Neural cell (in vitro differentiated cells): ENCODE results near the gene CD6. TPM values are rescaled to one million over a fixed set of nuclear protein-coding genes. Genes with fewer than 3 reads are reported as not detected.

ENCODE experiments used
- H2AFZ ChIP-seq: fragments of 200-600, 300-800 bp; sonication (generic), shearing (Covaris generic); 2 replicates; pipeline ENCODE4 v1.6.0; 2014; ENCODE audit warnings: low read depth, mild to moderate bottlenecking, antibody characterized with exemption, low read length, moderate library complexity
- H3F3A ChIP-seq: fragments of 200-600 bp; shearing (Covaris generic); 2 replicates; pipeline ENCODE4 v1.6.1; 2016; ENCODE audit warnings: mild to moderate bottlenecking, moderate library complexity, mixed read lengths, antibody characterized with exemption, low read length; ENCODE audit not compliant: insufficient read depth, poor library complexity, severe bottlenecking
- H3K27ac ChIP-seq: fragments of 200-600, 300-800 bp; sonication (generic), shearing (Covaris generic); 2 replicates; pipeline ENCODE4 v1.5.1; 2014; ENCODE audit warnings: mild to moderate bottlenecking, low read length, moderate library complexity
- H3K27me3 ChIP-seq: fragments of 300-800, 200-600 bp; sonication (generic), shearing (Covaris generic); 2 replicates; pipeline ENCODE4 v1.6.0; 2014; ENCODE audit warnings: mild to moderate bottlenecking, low read depth, low read length, moderate library complexity; ENCODE audit not compliant: insufficient read depth
- H3K36me3 ChIP-seq: fragments of 300-800, 200-600 bp; sonication (generic), shearing (Covaris generic); 2 replicates; pipeline ENCODE4 v1.5.1; 2014; ENCODE audit warnings: mild to moderate bottlenecking, antibody characterized with exemption, low read length, moderate library complexity; ENCODE audit not compliant: insufficient read depth
- H3K4me2 ChIP-seq: fragments of 300-800, 200-600 bp; sonication (generic), shearing (Covaris generic); 2 replicates; pipeline ENCODE4 v1.6.0; 2014; ENCODE audit warnings: mild to moderate bottlenecking, low read length
- H3K4me3 ChIP-seq: fragments of 300-800, 200-600 bp; sonication (generic), shearing (Covaris generic); 2 replicates; pipeline ENCODE4 v1.5.1; 2014; ENCODE audit warnings: mild to moderate bottlenecking, low read length, moderate library complexity
- H3K79me2 ChIP-seq: fragments of 200-600 bp; shearing (Covaris generic); replicated peaks from 2 replicates; pipeline ENCODE4 v1.6.0; 2014; ENCODE audit warnings: mild to moderate bottlenecking, low read length, moderate library complexity; ENCODE audit not compliant: insufficient read depth
- H3K9ac ChIP-seq: fragments of 300-800, 200-600 bp; sonication (generic), shearing (Covaris generic); 2 replicates; pipeline ENCODE4 v1.6.1; 2016; ENCODE audit warnings: mild to moderate bottlenecking, low read length, mixed read lengths
- H3K9me2 ChIP-seq: fragments of 200-600 bp; shearing (Covaris generic); 2 replicates; pipeline ENCODE4 v1.6.1; 2016; ENCODE audit warnings: mild to moderate bottlenecking, low read length, mixed read lengths; ENCODE audit not compliant: insufficient read depth
- H3K9me3 ChIP-seq: fragments of 200-600, 300-800 bp; sonication (generic), shearing (Covaris generic); 2 replicates; pipeline ENCODE4 v1.6.1; 2016; ENCODE audit warnings: mild to moderate bottlenecking, mixed run types, low read length, moderate library complexity, mixed read lengths
- H4K20me1 ChIP-seq: fragments of 200-600 bp; shearing (Covaris generic); 2 replicates; pipeline ENCODE4 v1.6.1; 2016; ENCODE audit warnings: mild to moderate bottlenecking, mixed run types; ENCODE audit not compliant: insufficient read depth
- CTCF ChIP-seq: fragments of 450-650 bp; IDR thresholded peaks from 2 replicates; pipeline ENCODE4 v1.5.1; 2014; ENCODE audit warnings: antibody characterized with exemption, mild to moderate bottlenecking, moderate library complexity; ENCODE audit not compliant: poor library complexity, severe bottlenecking
- EP300 ChIP-seq: fragments of 450-650 bp; conservative IDR thresholded peaks from 2 replicates; pipeline ENCODE4 v1.6.1; 2014; ENCODE audit warnings: antibody characterized with exemption, mild to moderate bottlenecking, moderate library complexity; ENCODE audit not compliant: poor library complexity, severe bottlenecking
- EZH2 ChIP-seq: fragments of 200-600, 300-800 bp; shearing (Covaris generic), sonication (generic); IDR thresholded peaks from 2 replicates; pipeline ENCODE4 v1.6.1; 2014; ENCODE audit warnings: antibody characterized with exemption, low read length, borderline replicate concordance, mild to moderate bottlenecking; ENCODE audit not compliant: insufficient read depth, poor library complexity, severe bottlenecking
- MXI1 ChIP-seq: fragments of 450-650 bp; conservative IDR thresholded peaks from 2 replicates; pipeline ENCODE4 v1.6.1; 2014; ENCODE audit warnings: antibody characterized with exemption, mild to moderate bottlenecking; ENCODE audit not compliant: poor library complexity, severe bottlenecking
- POLR2AphosphoS5 ChIP-seq: IDR thresholded peaks from 2 replicates; pipeline ENCODE4 v1.6.1; 2012
- RAD21 ChIP-seq: fragments of 450-650 bp; conservative IDR thresholded peaks from 2 replicates; pipeline ENCODE4 v1.6.1; 2014; ENCODE audit warnings: antibody characterized with exemption, mild to moderate bottlenecking, moderate library complexity
- REST ChIP-seq: IDR thresholded peaks from 2 replicates; pipeline ENCODE4 v1.6.1; 2012; ENCODE audit warnings: borderline replicate concordance
- SMC3 ChIP-seq: fragments of 450-650 bp; conservative IDR thresholded peaks from 2 replicates; pipeline ENCODE4 v1.6.1; 2014; ENCODE audit warnings: antibody characterized with exemption, mild to moderate bottlenecking, moderate library complexity; ENCODE audit not compliant: poor library complexity
- TAF1 ChIP-seq: IDR thresholded peaks from 2 replicates; pipeline ENCODE4 v1.6.1; 2012; ENCODE audit warnings: low read depth
- polyA plus RNA-seq: library from polyadenylated mRNA; depleted of rRNA; stranded (reverse); fragments of >200 nt; gene quantifications from 2 replicates; pipeline ENCODE4 v1.2.3, GENCODE V29; 2014

The CD6 gene
- polyA plus RNA-seq, 1 donor from 2014 or later: not detected

GRCh38 chr11:61026121-61027031 is 54.9 kb downstream of the CD6 start:
- Histone ChIP-seq H3K9me2 (no peaks in the 10 kb centered on the region), H3K79me2 (no peaks in the 10 kb centered on the region), H4K20me1 (no peaks in the 10 kb centered on the region), H2AFZ (no peak overlapping the region), H3K36me3 (no peaks in the 10 kb centered on the region), H3K27ac (no peak overlapping the region), H3K27me3 (no peaks in the 10 kb centered on the region), H3K4me2 (no peak overlapping the region), H3K9ac (no peak overlapping the region), H3K9me3 (no peaks in the 10 kb centered on the region), H3K4me3 (no peak overlapping the region), H3F3A (no peaks in the 10 kb centered on the region)
- TF ChIP-seq CTCF: no peak
- TF ChIP-seq EZH2: no peak
- TF ChIP-seq POLR2AphosphoS5: no peak
- no peak for TF ChIP-seq SMC3
- TF ChIP-seq REST: no peak
- no peak for TF ChIP-seq MXI1
- no peak for TF ChIP-seq TAF1
- TF ChIP-seq EP300: no peak
- TF ChIP-seq RAD21: no peak

DNA sequence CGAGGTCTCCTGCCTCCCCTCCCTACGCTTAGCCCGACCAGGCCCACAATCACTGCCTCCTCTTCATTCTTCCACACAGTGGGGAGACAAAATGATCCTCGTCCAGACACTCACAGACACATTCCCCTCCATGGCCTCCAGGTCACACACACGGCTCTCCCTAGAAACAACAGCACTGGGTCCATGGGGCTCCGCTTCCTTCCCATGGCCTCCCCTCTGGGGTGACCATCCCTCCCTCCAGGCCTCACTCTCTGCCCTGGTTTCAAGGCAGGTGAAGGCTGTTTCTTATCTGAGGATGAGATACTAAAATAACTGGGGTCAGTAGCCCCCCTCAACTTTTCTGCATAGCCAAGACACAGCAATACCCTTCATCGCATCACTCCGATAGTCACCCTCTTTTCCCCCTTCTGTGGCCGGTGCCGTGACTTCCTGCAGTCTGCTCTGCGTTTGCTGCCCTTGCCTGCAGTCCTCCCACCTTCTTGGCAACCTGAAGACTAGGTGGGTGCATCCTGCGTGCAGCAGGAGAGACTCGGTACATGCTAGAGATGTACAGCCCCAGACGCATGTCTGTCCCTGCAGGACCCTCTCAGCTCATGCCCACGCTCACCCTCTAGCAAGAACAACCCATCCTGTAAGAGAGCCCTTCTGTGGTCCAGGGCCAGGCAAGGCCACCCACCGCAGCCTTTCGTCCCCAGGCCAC is 55.8 kb downstream of the CD6 start:
- no peaks in the 10 kb centered on the region for H3K9me3 ChIP-seq
- H2AFZ ChIP-seq: no peak overlapping the region
- H3F3A ChIP-seq: no peaks in the 10 kb centered on the region
- TF ChIP-seq RAD21: no peak
- no peak for TF ChIP-seq SMC3
- no peak overlapping the region for H3K9ac ChIP-seq
- H3K4me2 ChIP-seq: no peak overlapping the region
- no peak overlapping the region for H3K27ac ChIP-seq
- H3K4me3 ChIP-seq: no peak overlapping the region
- no peaks in the 10 kb centered on the region for H3K27me3 ChIP-seq
- H3K36me3 ChIP-seq: no peaks in the 10 kb centered on the region
- H3K9me2 ChIP-seq: no peaks in the 10 kb centered on the region
- no peaks in the 10 kb centered on the region for H4K20me1 ChIP-seq
- no peaks in the 10 kb centered on the region for H3K79me2 ChIP-seq
